Left renal cortex interstitium (tissue), 4 donors: Measurements from ENCODE around the gene ITIH1. TPM values are rescaled to one million over a fixed set of nuclear protein-coding genes. Genes with fewer than 3 reads are reported as not detected.
"Not testable (repeated sequence)": the region's sequence is repeated elsewhere in the genome, so short reads cannot be mapped to it uniquely, and the experiment has no call there.

Source experiments
- DNase-seq, 4 donors: peaks; one replicate each; pipeline ENCODE4 v3.0.0-alpha.2; 2013; ENCODE audit warnings: low read depth in 4 of 4, low spot score in 2 of 4, missing footprints in 1 of 4
- polyA plus RNA-seq, 4 donors: library from polyadenylated mRNA; unstranded; fragments of 120-200 nt; gene quantifications; one replicate each; pipeline ENCODE4 v1.2.1, GENCODE V29; 2013; ENCODE audit not compliant: insufficient read length in 4 of 4

The ITIH1 gene
- polyA plus RNA-seq = 1 to 10 TPM in 1 of 4 donors, under 1 TPM in 2, not detected in 1; 0.19 to 7.6 (median 0.31) TPM

DNA sequence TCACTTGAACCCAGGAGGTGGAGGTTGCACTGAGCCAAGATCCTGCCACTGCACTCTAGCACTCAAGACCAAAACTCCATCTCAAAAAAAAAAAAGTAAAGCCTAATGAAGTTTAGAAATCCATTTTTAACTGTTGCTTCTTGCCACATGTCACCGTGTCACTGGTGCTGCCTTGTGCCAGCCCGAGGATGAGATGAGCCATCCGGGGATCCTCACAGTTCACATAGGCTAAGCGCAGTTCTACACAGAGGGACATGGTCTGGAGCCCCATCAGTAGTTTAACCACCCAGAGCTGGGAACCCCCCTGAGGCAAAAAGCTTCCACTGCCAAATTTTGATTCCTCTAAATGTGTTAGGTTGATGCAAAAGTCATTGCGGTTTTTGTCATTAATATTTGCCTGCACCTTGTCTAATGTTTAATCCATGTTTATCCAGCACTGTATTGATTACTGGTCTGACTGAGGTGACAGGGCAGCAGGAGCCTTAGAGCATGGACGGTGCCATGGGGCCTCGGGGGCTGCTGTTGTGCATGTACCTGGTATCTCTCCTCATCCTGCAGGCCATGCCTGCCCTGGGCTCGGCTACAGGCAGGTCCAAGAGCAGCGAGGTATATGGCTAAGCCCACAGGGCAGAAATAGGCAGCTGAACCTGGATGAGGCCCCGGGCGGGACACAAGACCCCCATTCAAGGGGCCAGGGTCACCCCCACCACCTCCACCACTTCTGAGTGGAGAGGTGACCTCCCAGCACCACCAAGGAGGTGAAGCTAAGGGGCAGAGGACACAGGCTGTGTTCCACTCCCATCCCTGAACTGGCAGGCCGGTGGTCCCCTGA is at the start of gene ITIH1:
Gene ITIH1 (plus strand): TSS at position 473 of the 832 bp plus-strand sequence. CDS start 17 bp downstream, at position 490.
- DNase-seq = no peak

DNA sequence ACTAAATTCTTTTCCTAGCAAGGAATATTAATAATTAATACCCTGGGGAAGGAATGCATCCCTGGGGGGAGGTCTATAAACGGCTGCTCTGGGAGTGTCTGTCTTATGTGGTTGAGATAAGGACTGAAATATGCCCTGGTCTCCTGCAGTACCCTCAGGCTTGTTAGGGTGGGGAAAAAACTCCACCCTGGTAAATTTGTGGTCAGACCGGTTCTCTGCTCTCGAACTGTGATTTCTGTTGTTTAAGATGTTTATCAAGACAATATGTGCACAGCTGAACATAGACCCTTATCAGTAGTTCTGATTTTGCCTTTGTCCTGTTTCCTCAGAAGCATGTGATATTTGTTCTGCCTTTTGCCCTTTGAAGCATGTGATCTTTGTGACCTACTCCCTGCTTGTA is 48.6 kb upstream of the ITIH1 start:
- not testable (repeated sequence) for DNase-seq

DNA sequence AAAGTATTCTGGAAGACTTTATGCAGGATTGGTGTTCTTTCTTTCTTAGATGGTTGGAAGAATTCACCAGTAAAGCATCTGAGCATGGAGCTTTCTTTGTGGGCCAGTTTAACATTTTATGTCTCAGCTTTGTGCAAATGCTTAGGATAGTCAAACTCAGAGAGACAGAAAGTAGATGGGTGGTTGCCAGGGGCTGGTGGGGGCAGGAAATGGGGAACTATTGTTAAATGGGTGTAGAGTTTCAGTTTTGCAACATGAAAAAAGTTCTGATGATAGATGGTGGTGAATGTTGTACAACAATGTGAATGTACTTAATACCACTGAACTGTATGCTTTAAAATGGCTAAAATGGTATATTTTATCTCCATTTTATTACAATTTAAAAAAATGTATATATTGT is 46.7 kb upstream of the ITIH1 start:
- DNase-seq = no peak

DNA sequence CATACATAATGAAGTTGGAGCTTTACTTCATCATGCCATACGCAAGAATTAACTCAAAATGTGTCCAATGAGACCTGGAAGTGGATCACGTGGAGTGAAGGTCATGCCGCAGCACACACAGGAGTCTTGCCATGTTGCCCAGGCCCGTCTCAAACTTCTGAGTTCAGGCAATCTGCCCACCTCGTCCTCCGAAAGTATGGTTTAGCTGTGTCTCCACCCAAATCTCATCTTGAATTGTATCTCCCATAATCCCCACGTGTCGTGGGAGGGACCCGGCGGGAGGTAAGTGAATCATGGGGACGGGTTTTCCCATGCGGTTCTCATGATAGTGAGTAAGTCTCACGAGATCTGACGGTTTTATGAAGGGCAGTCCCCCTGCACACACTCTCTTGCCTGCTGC is 45.8 kb upstream of the ITIH1 start:
- DNase-seq = no peak

GRCh38 chr3:52733256-52733891 is 44.0 kb upstream of the ITIH1 start:
- no peak for DNase-seq

GRCh38 chr3:52739730-52740129 is 37.7 kb upstream of the ITIH1 start:
- DNase-seq = no peak

- DNase-seq = peak in 1 of 4 donors; percentile 4
Measured at GRCh38 chr3:52742418-52743041, 34.9 kb upstream of the ITIH1 start.

DNA sequence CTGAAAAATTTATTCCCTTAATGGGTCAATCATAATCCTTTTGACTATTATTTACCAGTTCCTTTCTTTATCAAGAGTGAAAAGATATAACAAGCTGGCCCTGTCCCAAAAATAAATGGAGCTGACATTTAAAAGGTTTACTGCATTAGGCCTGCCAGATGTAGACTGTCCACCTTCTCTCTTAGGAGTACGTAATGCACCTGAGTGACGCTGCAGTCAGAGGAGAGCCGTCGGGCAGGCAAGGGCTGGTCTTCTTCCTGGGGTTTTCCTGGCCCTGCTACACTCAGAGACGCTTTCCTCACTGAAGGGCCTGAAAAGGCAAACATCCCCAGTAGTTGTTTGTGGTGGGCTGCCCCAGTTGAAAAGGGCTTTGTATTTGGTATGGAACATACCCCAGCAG is 34.2 kb upstream of the ITIH1 start:
- DNase-seq = no peak

DNA sequence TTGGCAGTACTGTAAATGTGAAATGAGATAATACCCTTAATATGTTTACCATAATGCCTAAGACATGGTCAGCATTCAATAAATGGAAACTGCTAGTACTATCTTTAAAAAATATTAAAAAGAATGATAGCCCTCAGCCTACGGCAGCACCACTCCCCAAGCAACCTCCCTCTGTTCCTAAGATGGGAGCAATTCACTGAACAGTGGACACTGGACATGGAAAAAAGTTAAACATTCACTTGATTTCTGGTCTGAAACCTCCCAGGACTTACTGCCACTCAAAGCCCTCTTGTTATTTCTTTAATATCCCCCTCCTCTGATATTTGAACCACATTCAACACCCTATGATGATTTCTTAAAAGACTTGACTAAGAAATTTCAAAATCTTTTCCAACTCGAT is 33.7 kb upstream of the ITIH1 start:
- no peak for DNase-seq

GRCh38 chr3:52752045-52752660 is 25.2 kb upstream of the ITIH1 start:
- no peak for DNase-seq

GRCh38 chr3:52754373-52754772 is 23.0 kb upstream of the ITIH1 start:
- DNase-seq = no peak

- no peak for DNase-seq
Measured at GRCh38 chr3:52756141-52756540, 21.3 kb upstream of the ITIH1 start.

DNA sequence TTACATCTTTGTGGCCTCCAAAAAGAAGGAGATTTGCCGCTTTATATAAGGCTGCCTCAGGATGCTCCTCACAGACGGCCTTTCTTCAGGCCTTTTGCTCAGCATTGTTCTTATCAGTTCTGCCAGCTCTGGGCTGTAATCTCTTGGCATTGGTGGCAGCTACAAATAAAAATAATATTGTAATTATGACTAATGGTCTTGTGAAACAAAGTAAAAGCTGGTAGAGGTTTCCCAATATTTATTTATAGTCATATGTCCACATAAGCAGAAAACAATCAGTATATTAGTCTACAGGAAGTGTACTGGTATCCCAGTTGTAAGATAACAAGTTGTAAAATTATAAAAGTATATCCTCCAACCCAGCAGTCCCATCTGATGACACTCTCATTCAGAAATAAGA is 13.9 kb upstream of the ITIH1 start:
- no peak for DNase-seq

GRCh38 chr3:52769786-52770455 is 7.5 kb upstream of the ITIH1 start:
- peak in 2 of 4 donors; percentile 6 to 8 for DNase-seq

DNA sequence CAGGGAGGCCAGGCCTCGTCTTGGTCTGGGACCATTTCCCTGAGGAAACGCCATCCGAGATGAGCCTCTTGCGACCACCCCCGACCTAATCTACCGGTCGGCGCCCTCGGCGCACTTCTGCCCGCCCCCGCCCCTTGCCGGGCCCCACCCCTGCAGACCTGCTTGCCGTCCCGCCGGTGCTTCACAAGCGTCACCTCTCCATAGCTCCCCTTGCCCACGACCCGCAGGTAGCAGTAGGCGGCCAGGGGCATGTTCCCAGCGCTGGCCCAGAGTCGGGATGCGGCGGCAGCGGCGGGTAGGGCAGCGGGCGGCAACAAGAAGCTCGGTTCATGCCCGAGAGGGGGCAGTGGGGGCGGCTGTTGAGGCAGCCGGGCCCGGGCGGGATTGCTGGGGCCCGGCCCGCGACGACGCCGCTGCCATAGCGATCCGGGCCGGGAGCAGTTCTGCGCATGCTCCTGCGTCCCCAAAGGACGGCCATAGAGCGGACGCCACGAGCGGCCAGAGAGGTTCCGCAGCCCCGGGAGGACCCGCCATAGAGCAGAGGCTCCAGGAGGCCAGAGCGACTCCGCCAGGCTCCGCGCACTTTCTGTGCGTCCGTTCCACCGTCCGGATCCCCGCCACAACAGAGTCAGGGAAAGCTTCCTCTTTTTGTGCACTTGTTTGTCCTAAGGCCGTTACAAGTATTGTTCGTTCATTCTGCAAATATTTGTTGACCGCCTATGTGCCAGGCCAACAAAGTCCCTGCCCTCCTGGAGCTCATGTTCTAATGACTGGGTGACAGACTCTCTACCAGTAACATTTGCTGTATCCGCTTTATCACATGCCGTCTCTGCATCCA is 6.7 kb upstream of the ITIH1 start, which contains the start of gene NEK4:
Gene NEK4 (minus strand): TSS at position 445 of the 838 bp plus-strand sequence. CDS start 194 bp downstream, at position 251.
- peak; percentile 71 to 86 (median 78) for DNase-seq

GRCh38 chr3:52771334-52771681 is 6.1 kb upstream of the ITIH1 start:
- DNase-seq = no peak

DNA sequence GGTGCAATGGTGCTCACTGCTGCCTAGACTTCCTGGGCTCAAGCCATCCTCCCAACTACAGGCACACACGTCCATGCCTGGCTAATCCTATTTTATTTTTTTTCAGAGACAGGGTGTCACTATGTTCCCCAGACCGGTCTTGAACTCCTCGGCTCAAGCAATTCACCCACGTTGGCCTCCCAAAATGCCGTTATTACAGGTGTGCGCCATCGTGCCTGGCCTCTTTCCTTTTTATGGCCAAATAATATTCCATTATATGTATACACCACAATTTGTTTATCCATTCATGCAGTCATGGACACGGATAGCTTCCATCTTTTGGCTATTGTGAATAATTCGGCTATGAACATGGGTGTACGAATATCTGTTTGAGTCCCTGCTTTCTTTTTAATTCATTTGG is 5.7 kb upstream of the ITIH1 start:
- DNase-seq = no peak

GRCh38 chr3:52773361-52774065 is 3.9 kb upstream of the ITIH1 start:
- DNase-seq = no peak
